Stimulated activated CD8-positive, alpha-beta memory T cell treated with anti-CD3 and anti-CD28 coated beads, Interleukin-2, amount 100 ng/mL, for 1 hour (primary cell): Measurements from ENCODE around the gene KRTAP2-2.
"Not testable (repeated sequence)": the region's sequence is repeated elsewhere in the genome, so short reads cannot be mapped to it uniquely, and the experiment has no call there.

ENCODE experiments used
- DNase-seq, 2 donors: peaks; one replicate each; pipeline ENCODE4 v3.0.0-alpha.2; 2020; ENCODE audit warnings: low read depth in 2 of 2

Gene KRTAP2-2

GRCh38 chr17:41065016-41065689 is 10.1 kb upstream of the KRTAP2-2 start:
- not testable (repeated sequence) for DNase-seq

GRCh38 chr17:41064301-41064700 is 9.3 kb upstream of the KRTAP2-2 start:
- DNase-seq: no peak

GRCh38 chr17:41063449-41063848 is 8.4 kb upstream of the KRTAP2-2 start:
- DNase-seq: no peak

- DNase-seq: no peak
These were observed 6.9 kb upstream of the KRTAP2-2 start for GRCh38 chr17:41061964-41062363.

- DNase-seq: no peak
These were observed 5.1 kb upstream of the KRTAP2-2 start, which contains the start of gene KRTAP2-3 for GRCh38 chr17:41060052-41060604. KRTAP2-3 (minus strand) TSS chr17:41060114; CDS start chr17:41060050, 64 bp downstream.

GRCh38 chr17:41059276-41060051 is 4.4 kb upstream of the KRTAP2-2 start:
- not testable (repeated sequence) for DNase-seq

GRCh38 chr17:41058741-41059140 is 3.7 kb upstream of the KRTAP2-2 start:
- DNase-seq: no peak

- DNase-seq: no peak
These were observed 2.5 kb upstream of the KRTAP2-2 start for GRCh38 chr17:41057547-41057946.

- DNase-seq: not testable (repeated sequence)
These were observed 474 bp downstream of the KRTAP2-2 start for GRCh38 chr17:41054556-41054955.

GRCh38 chr17:41054025-41054424 is 1.0 kb downstream of the KRTAP2-2 start:
- DNase-seq: no peak

GRCh38 chr17:41052566-41052965 is 2.5 kb downstream of the KRTAP2-2 start:
- no peak for DNase-seq

- no peak for DNase-seq
These were observed 5.9 kb downstream of the KRTAP2-2 start for GRCh38 chr17:41049110-41049509.

- no peak for DNase-seq
These were observed 6.6 kb downstream of the KRTAP2-2 start for GRCh38 chr17:41048441-41048840.

- DNase-seq: not testable (repeated sequence)
These were observed 8.1 kb downstream of the KRTAP2-2 start, which contains the start of gene KRTAP2-1 for GRCh38 chr17:41046735-41047465. KRTAP2-1 (minus strand) TSS chr17:41047316; CDS start chr17:41047267, 49 bp downstream.

GRCh38 chr17:41042953-41043352 is 12.1 kb downstream of the KRTAP2-2 start:
- no peak for DNase-seq

GRCh38 chr17:41040783-41041571 is 14.1 kb downstream of the KRTAP2-2 start, which contains the start of gene KRTAP1-1:
KRTAP1-1 (minus strand) TSS chr17:41041450; CDS start chr17:41041397, 53 bp downstream.
- DNase-seq: not testable (repeated sequence)

- DNase-seq: no peak
These were observed 17.1 kb downstream of the KRTAP2-2 start for GRCh38 chr17:41037853-41038350.

GRCh38 chr17:41034346-41034935 is 20.6 kb downstream of the KRTAP2-2 start, which contains the start of gene KRTAP1-3:
KRTAP1-3 (minus strand) TSS chr17:41034874; CDS start chr17:41034821, 53 bp downstream.
- not testable (repeated sequence) for DNase-seq

- DNase-seq: no peak
These were observed 25.3 kb downstream of the KRTAP2-2 start, which contains the start of gene KRTAP1-4 for GRCh38 chr17:41029633-41030245. KRTAP1-4 (minus strand) TSS chr17:41030195; CDS start chr17:41030078, 117 bp downstream.
